Measurements from ENCODE around the gene TIMM17A.
"Not testable (repeated sequence)": the region's sequence is repeated elsewhere in the genome, so short reads cannot be mapped to it uniquely, and the experiment has no call there.

Gene TIMM17A

GRCh38 chr1:201958348-201958747 lies 3.0 kb downstream of the TIMM17A start:
- Histone ChIP-seq H3K4me2 (ENCODE audit: low read depth, low read length, poor library complexity, severe bottlenecking) (no peak overlapping the region), H3K4me3 (ENCODE audit: low read length, poor library complexity, severe bottlenecking) (no peak overlapping the region), H2AFZ (ENCODE audit: low read length) (no peak overlapping the region), H3K9me3 (ENCODE audit: insufficient read depth, low read depth, low read length) (no peaks in the 10 kb centered on the region), H3K36me3 (ENCODE audit: insufficient read depth, low read length) (peaks cover 31% of the 10 kb centered on the region; the same call in 1 of the 2 replicates), H3F3A (ENCODE audit: low read depth) (no peaks in the 10 kb centered on the region), H3K9me2 (replicated peaks; ENCODE audit: low read depth, low read length) (no peaks in the 10 kb centered on the region), H4K20me1 (ENCODE audit: insufficient read depth, low read length, poor library complexity, severe bottlenecking) (peaks cover 19% of the 10 kb centered on the region), H3K27me3 (ENCODE audit: insufficient read depth, low read length, poor library complexity, severe bottlenecking) (no peaks in the 10 kb centered on the region), H3K4me1 (ENCODE audit: insufficient read depth, low read length, poor library complexity, severe bottlenecking) (peaks cover 19% of the 10 kb centered on the region), H3K79me2 (ENCODE audit: insufficient read depth, low read length) (peaks cover 51% of the 10 kb centered on the region), H3K9ac (ENCODE audit: low read depth, low read length, poor library complexity, severe bottlenecking) (no peak overlapping the region)
- TF ChIP-seq EZH2phosphoT487 (IDR thresholded peaks at IDR 0.05; ENCODE audit: borderline replicate concordance) (no peak), CTCF (conservative IDR thresholded peaks at IDR 0.05; ENCODE audit: low read length) (no peak)

DNA sequence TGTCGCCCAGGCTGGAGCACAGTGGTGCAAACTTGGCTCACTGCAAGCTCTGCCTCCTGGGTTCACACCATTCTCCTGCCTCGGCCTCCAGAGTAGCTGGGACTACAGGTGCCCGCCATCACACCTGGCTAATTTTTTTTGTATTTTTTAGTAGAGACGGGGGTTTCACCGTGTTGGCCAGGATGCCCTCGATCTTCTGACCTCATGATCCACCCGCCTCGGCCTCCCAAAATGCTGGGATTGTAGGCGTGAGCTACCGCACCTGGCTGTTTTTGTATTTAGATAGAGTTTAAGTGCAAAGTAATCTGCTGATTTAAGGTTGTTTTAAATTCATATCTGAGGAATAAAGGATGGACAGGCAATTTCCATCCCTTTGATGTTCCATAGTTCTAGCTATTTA lies 7.1 kb downstream of the TIMM17A start:
- H3K4me2 ChIP-seq (ENCODE audit: low read depth, low read length, poor library complexity, severe bottlenecking); H3F3A ChIP-seq (ENCODE audit: low read depth); H3K4me3 ChIP-seq (ENCODE audit: low read length, poor library complexity, severe bottlenecking); H3K27me3 ChIP-seq (ENCODE audit: insufficient read depth, low read length, poor library complexity, severe bottlenecking); H3K9ac ChIP-seq (ENCODE audit: low read depth, low read length, poor library complexity, severe bottlenecking); H3K9me3 ChIP-seq (ENCODE audit: insufficient read depth, low read depth, low read length); H4K20me1 ChIP-seq (ENCODE audit: insufficient read depth, low read length, poor library complexity, severe bottlenecking); H3K4me1 ChIP-seq (ENCODE audit: insufficient read depth, low read length, poor library complexity, severe bottlenecking); H3K9me2 ChIP-seq (replicated peaks; ENCODE audit: low read depth, low read length); H2AFZ ChIP-seq (ENCODE audit: low read length): not testable (repeated sequence)
- Histone ChIP-seq H3K36me3 (ENCODE audit: insufficient read depth, low read length) (peaks cover 57% of the 10 kb centered on the region), H3K79me2 (ENCODE audit: insufficient read depth, low read length) (peaks cover 25% of the 10 kb centered on the region)

GRCh38 chr1:201964261-201964660 lies 9.0 kb downstream of the TIMM17A start:
- Histone ChIP-seq H3K36me3 (ENCODE audit: insufficient read depth, low read length) (peaks cover 57% of the 10 kb centered on the region), H3K79me2 (ENCODE audit: insufficient read depth, low read length) (peaks cover 9% of the 10 kb centered on the region), H2AFZ (ENCODE audit: low read length) (no peak overlapping the region), H4K20me1 (ENCODE audit: insufficient read depth, low read length, poor library complexity, severe bottlenecking) (peaks cover 8% of the 10 kb centered on the region), H3F3A (ENCODE audit: low read depth) (no peaks in the 10 kb centered on the region), H3K9me3 (ENCODE audit: insufficient read depth, low read depth, low read length) (no peaks in the 10 kb centered on the region), H3K4me3 (ENCODE audit: low read length, poor library complexity, severe bottlenecking) (no peak overlapping the region), H3K4me2 (ENCODE audit: low read depth, low read length, poor library complexity, severe bottlenecking) (no peak overlapping the region), H3K9ac (ENCODE audit: low read depth, low read length, poor library complexity, severe bottlenecking) (no peak overlapping the region), H3K27me3 (ENCODE audit: insufficient read depth, low read length, poor library complexity, severe bottlenecking) (no peaks in the 10 kb centered on the region), H3K4me1 (ENCODE audit: insufficient read depth, low read length, poor library complexity, severe bottlenecking) (no peaks in the 10 kb centered on the region), H3K9me2 (replicated peaks; ENCODE audit: low read depth, low read length) (no peaks in the 10 kb centered on the region)
- TF ChIP-seq EZH2phosphoT487 (IDR thresholded peaks at IDR 0.05; ENCODE audit: borderline replicate concordance) = no peak
- no peak for TF ChIP-seq CTCF (conservative IDR thresholded peaks at IDR 0.05; ENCODE audit: low read length)

DNA sequence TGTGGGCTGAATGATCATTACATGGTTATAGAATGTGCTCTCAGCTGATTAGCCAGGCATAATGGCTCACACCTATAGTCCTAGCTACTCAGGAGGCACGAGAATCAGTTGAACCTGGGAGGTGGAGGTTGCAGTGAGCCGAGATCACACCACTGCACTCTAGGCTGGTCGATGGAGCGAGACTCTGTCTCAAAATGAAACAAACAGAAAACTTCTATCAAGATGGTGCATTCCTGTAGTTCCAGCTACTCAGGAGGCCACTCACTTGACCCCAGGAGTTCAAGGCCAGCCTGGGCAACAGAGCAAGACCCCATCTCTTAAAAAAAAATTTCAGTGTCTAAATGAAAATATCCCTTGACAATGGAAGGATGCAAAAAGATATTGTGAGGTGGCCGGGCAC lies 10.9 kb downstream of the TIMM17A start:
- Histone ChIP-seq H3K36me3 (ENCODE audit: insufficient read depth, low read length) (peaks cover 73% of the 10 kb centered on the region), H4K20me1 (ENCODE audit: insufficient read depth, low read length, poor library complexity, severe bottlenecking) (peaks cover 6% of the 10 kb centered on the region), H3K4me3 (ENCODE audit: low read length, poor library complexity, severe bottlenecking) (no peak overlapping the region), H3K9me3 (ENCODE audit: insufficient read depth, low read depth, low read length) (no peaks in the 10 kb centered on the region), H3K9me2 (replicated peaks; ENCODE audit: low read depth, low read length) (no peaks in the 10 kb centered on the region), H3K9ac (ENCODE audit: low read depth, low read length, poor library complexity, severe bottlenecking) (no peak overlapping the region), H3K79me2 (ENCODE audit: insufficient read depth, low read length) (peaks cover 9% of the 10 kb centered on the region), H3K4me1 (ENCODE audit: insufficient read depth, low read length, poor library complexity, severe bottlenecking) (no peaks in the 10 kb centered on the region), H2AFZ (ENCODE audit: low read length) (no peak overlapping the region), H3K4me2 (ENCODE audit: low read depth, low read length, poor library complexity, severe bottlenecking) (no peak overlapping the region), H3F3A (ENCODE audit: low read depth) (no peaks in the 10 kb centered on the region), H3K27me3 (ENCODE audit: insufficient read depth, low read length, poor library complexity, severe bottlenecking) (no peaks in the 10 kb centered on the region)
- TF ChIP-seq CTCF (conservative IDR thresholded peaks at IDR 0.05; ENCODE audit: low read length) (no peak), EZH2phosphoT487 (IDR thresholded peaks at IDR 0.05; ENCODE audit: borderline replicate concordance) (no peak)

Data from Loucy (cell line).